ENCODE data around the gene TTLL4.

Gene TTLL4

DNA sequence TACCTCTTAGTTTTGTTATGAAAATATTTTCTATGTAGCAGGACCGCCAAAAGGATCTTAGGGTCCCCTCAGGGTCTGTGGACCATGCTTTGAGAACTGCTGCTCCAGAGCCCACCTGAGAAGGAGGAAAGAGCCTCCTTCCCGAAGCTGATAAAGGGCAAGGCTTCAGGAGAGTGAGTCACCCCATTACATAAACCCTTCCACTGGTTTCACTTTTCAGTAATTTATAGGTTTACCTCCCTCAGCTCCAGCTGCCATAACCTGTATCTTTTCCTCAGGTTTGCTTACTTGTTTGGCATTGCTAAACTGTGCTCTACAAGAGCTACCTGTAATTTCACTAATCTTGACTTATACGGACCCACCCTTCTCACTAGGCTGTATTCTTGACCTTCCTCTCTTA is 6.6 kb downstream of the TTLL4 start:
- Histone ChIP-seq H3K27ac (ENCODE audit: low read depth, low read length, poor library complexity, severe bottlenecking) (no peak overlapping the region), H3K9me2 (ENCODE audit: low read depth, low read length) (no peaks in the 10 kb centered on the region), H2AFZ (ENCODE audit: low read length) (no peak overlapping the region), H3K79me2 (ENCODE audit: insufficient read depth, low read length) (peaks cover 28% of the 10 kb centered on the region), H3K9me3 (ENCODE audit: low read length) (no peaks in the 10 kb centered on the region), H3K4me3 (ENCODE audit: low read depth, low read length, poor library complexity, severe bottlenecking) (no peak overlapping the region), H3K36me3 (ENCODE audit: insufficient read depth, low read length) (peaks cover 21% of the 10 kb centered on the region), H3K4me2 (ENCODE audit: low read length) (no peak overlapping the region), H4K20me1 (ENCODE audit: insufficient read depth, low read length) (no peaks in the 10 kb centered on the region), H3K4me1 (ENCODE audit: insufficient read depth, low read length, severe bottlenecking) (peaks cover 21% of the 10 kb centered on the region), H3K9ac (ENCODE audit: low read length) (no peak overlapping the region), H3F3A (ENCODE audit: insufficient read depth, low read length) (no peaks in the 10 kb centered on the region), H3K27me3 (ENCODE audit: insufficient read depth, low read length) (no peaks in the 10 kb centered on the region)
- TF ChIP-seq, protein P1, sequence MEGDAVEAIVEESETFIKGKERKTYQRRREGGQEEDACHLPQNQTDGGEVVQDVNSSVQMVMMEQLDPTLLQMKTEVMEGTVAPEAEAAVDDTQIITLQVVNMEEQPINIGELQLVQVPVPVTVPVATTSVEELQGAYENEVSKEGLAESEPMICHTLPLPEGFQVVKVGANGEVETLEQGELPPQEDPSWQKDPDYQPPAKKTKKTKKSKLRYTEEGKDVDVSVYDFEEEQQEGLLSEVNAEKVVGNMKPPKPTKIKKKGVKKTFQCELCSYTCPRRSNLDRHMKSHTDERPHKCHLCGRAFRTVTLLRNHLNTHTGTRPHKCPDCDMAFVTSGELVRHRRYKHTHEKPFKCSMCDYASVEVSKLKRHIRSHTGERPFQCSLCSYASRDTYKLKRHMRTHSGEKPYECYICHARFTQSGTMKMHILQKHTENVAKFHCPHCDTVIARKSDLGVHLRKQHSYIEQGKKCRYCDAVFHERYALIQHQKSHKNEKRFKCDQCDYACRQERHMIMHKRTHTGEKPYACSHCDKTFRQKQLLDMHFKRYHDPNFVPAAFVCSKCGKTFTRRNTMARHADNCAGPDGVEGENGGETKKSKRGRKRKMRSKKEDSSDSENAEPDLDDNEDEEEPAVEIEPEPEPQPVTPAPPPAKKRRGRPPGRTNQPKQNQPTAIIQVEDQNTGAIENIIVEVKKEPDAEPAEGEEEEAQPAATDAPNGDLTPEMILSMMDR (IDR thresholded peaks at IDR 0.05; ENCODE audit: low read length): no peak
- no peak for TF ChIP-seq EZH2 (IDR thresholded peaks at IDR 0.05; ENCODE audit: borderline replicate concordance, low read length)

DNA sequence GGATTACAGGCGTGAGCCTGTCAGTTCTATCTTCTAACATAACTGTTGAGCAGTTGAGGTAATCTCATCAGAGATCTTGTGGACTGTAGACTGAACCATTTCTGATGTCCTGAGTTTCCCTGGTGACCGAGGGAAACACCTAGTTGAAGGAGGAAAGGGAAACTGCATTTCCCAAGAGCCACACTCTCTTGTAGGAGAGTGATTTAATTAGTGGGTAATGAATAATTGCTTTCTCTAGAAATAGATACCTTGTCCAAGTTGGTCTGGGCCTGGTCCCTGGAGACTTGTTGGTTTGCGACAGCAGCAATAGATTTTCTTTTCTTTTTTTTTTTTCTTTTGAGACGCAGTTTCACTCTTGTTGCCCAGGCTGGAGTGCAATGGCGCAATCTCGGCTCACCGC is 7.4 kb downstream of the TTLL4 start:
- Histone ChIP-seq H3K4me1 (ENCODE audit: insufficient read depth, low read length, severe bottlenecking) (peaks cover 13% of the 10 kb centered on the region), H3K4me3 (ENCODE audit: low read depth, low read length, poor library complexity, severe bottlenecking) (no peak overlapping the region), H3K9me3 (ENCODE audit: low read length) (no peaks in the 10 kb centered on the region), H3F3A (ENCODE audit: insufficient read depth, low read length) (no peaks in the 10 kb centered on the region), H3K36me3 (ENCODE audit: insufficient read depth, low read length) (peaks cover 21% of the 10 kb centered on the region), H3K4me2 (ENCODE audit: low read length) (no peak overlapping the region), H3K27ac (ENCODE audit: low read depth, low read length, poor library complexity, severe bottlenecking) (no peak overlapping the region), H3K9me2 (ENCODE audit: low read depth, low read length) (no peaks in the 10 kb centered on the region), H2AFZ (ENCODE audit: low read length) (no peak overlapping the region), H3K79me2 (ENCODE audit: insufficient read depth, low read length) (peaks cover 24% of the 10 kb centered on the region), H4K20me1 (ENCODE audit: insufficient read depth, low read length) (no peaks in the 10 kb centered on the region), H3K27me3 (ENCODE audit: insufficient read depth, low read length) (no peaks in the 10 kb centered on the region), H3K9ac (ENCODE audit: low read length) (no peak overlapping the region)
- TF ChIP-seq EZH2 (IDR thresholded peaks at IDR 0.05; ENCODE audit: borderline replicate concordance, low read length): no peak
- TF ChIP-seq, protein P1 (IDR thresholded peaks at IDR 0.05; ENCODE audit: low read length): no peak

GRCh38 chr2:218719457-218719856 is 8.8 kb downstream of the TTLL4 start:
- Histone ChIP-seq H3K9me3 (ENCODE audit: low read length) (no peaks in the 10 kb centered on the region), H3K4me3 (ENCODE audit: low read depth, low read length, poor library complexity, severe bottlenecking) (no peak overlapping the region), H3F3A (ENCODE audit: insufficient read depth, low read length) (no peaks in the 10 kb centered on the region), H3K4me2 (ENCODE audit: low read length) (no peak overlapping the region), H3K4me1 (ENCODE audit: insufficient read depth, low read length, severe bottlenecking) (no peaks in the 10 kb centered on the region), H3K27ac (ENCODE audit: low read depth, low read length, poor library complexity, severe bottlenecking) (no peak overlapping the region), H3K9ac (ENCODE audit: low read length) (no peak overlapping the region), H3K79me2 (ENCODE audit: insufficient read depth, low read length) (peaks cover 20% of the 10 kb centered on the region), H4K20me1 (ENCODE audit: insufficient read depth, low read length) (no peaks in the 10 kb centered on the region), H3K27me3 (ENCODE audit: insufficient read depth, low read length) (no peaks in the 10 kb centered on the region), H2AFZ (ENCODE audit: low read length) (no peak overlapping the region), H3K36me3 (ENCODE audit: insufficient read depth, low read length) (peaks cover 21% of the 10 kb centered on the region), H3K9me2 (ENCODE audit: low read depth, low read length) (no peaks in the 10 kb centered on the region)
- TF ChIP-seq, protein P1 (IDR thresholded peaks at IDR 0.05; ENCODE audit: low read length): no peak
- no peak for TF ChIP-seq EZH2 (IDR thresholded peaks at IDR 0.05; ENCODE audit: borderline replicate concordance, low read length)
